ENCODE data around the gene MYL4.

DNA sequence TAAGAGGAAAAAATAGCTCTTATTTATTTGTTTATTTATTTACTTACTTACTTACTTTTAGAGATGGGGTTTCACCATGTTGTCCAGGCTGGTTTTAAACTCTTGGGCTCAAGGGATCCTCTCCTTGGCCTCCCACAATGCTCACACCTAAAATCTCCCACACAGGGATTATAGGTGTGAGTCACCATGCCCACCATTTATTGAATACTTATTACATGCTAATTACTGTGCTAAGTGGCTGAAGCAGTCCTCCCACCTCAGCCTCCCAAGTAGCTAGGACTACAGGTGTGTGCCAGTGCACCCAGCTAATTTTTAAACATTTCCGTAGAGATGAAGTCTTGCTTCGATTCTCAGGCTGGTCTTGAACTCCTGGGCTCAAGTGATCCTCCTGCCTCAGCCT is 33.5 kb downstream of the MYL4 start:
- TF ChIP-seq, protein P1, sequence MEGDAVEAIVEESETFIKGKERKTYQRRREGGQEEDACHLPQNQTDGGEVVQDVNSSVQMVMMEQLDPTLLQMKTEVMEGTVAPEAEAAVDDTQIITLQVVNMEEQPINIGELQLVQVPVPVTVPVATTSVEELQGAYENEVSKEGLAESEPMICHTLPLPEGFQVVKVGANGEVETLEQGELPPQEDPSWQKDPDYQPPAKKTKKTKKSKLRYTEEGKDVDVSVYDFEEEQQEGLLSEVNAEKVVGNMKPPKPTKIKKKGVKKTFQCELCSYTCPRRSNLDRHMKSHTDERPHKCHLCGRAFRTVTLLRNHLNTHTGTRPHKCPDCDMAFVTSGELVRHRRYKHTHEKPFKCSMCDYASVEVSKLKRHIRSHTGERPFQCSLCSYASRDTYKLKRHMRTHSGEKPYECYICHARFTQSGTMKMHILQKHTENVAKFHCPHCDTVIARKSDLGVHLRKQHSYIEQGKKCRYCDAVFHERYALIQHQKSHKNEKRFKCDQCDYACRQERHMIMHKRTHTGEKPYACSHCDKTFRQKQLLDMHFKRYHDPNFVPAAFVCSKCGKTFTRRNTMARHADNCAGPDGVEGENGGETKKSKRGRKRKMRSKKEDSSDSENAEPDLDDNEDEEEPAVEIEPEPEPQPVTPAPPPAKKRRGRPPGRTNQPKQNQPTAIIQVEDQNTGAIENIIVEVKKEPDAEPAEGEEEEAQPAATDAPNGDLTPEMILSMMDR (conservative IDR thresholded peaks at IDR 0.05; ENCODE audit: low read length) = no peak
- TF ChIP-seq EZH2phosphoT487 (IDR thresholded peaks at IDR 0.05; ENCODE audit: borderline replicate concordance) = no peak
